PC-3 (cell line): Measurements from ENCODE around the gene TMEM91.

ENCODE experiments used
- CTCF ChIP-seq: fragments of 300-600 bp; sonication (generic); conservative IDR thresholded peaks from 2 replicates; pipeline ENCODE4 v1.5.1; 2017; ENCODE audit warnings: antibody characterized with exemption, low read depth, mild to moderate bottlenecking, low read length
- EZH2 ChIP-seq: fragments of 300-600 bp; sonication (generic); IDR thresholded peaks from one replicate; pipeline ENCODE4 v1.6.1; 2017; ENCODE audit warnings: antibody characterized with exemption, mild to moderate bottlenecking, low read length; ENCODE audit not compliant: unreplicated experiment

GRCh38 chr19:41357746-41358145 lies 18.6 kb upstream of the TMEM91 start:
- TF ChIP-seq CTCF (no peak), EZH2 (no peak)
